Endothelial cell of umbilical vein (primary cell): ENCODE results near the gene FOCAD. TPM values are rescaled to one million over a fixed set of nuclear protein-coding genes. Genes with fewer than 3 reads are reported as not detected.

ENCODE experiments used
- BruUV-seq: library from RNA; stranded (reverse); fragments of 400-500 nt; replicated peaks from 2 replicates; lab custom pipeline; 2021; lab: Mats Ljungman, UMichigan
- CTCF ChIA-PET: fragments of 300-600, 350-600 bp; sonication (Branson Sonifier 250); formaldehyde crosslinking; loops from one replicate; lab custom pipeline; 2021; ENCODE audit warnings: antibody characterized with exemption, inconsistent platforms; lab: Charles Lee
- POLR2A ChIA-PET: fragments of 300-600, 350-600 bp; sonication (Branson Sonifier 250); formaldehyde crosslinking; loops from one replicate; lab custom pipeline; 2021; ENCODE audit warnings: antibody characterized with exemption, inconsistent platforms; lab: Charles Lee
- DNase-seq: peaks from one replicate; pipeline ENCODE4 v3.0.0-alpha.2; 2011; ENCODE audit warnings: low read depth, low spot score
- FAIRE-seq: peaks from 2 replicates; lab custom pipeline; 2011; peaks lifted over from hg19 to GRCh38; lab: Jason Lieb, UNC
- H2AFZ ChIP-seq: 2 replicates; pipeline ENCODE4 v1.6.0; 2012; ENCODE audit warnings: low read depth, low read length, control low read depth, inconsistent platforms
- H3K27ac ChIP-seq: 2 replicates; pipeline ENCODE4 v1.5.1; 2011; ENCODE audit warnings: low read depth, mild to moderate bottlenecking, control low read depth, low read length, moderate library complexity; ENCODE audit not compliant: insufficient read depth
- H3K27me3 ChIP-seq, 2 experiments: 2 replicates each; pipeline versions ENCODE4 v1.6.0 to v1.6.1; 2011; ENCODE audit warnings: low read length in 2 of 2, mixed read lengths in 1 of 2; ENCODE audit not compliant: control insufficient read depth in 2 of 2, insufficient read depth in 2 of 2
- H3K36me3 ChIP-seq, 2 experiments: 2 replicates in 1 of 2; 3 replicates in 1 of 2; pipeline ENCODE4 v1.5.1; 2011; ENCODE audit warnings: low read length in 2 of 2, mild to moderate bottlenecking in 1 of 2, moderate library complexity in 1 of 2; ENCODE audit not compliant: control insufficient read depth in 2 of 2, insufficient read depth in 2 of 2; ENCODE audit errors: extremely low read depth in 1 of 2
- H3K4me1 ChIP-seq: 3 replicates; pipeline ENCODE4 v1.5.1; 2011; ENCODE audit warnings: mild to moderate bottlenecking, low read length; ENCODE audit not compliant: control insufficient read depth, insufficient read depth; ENCODE audit errors: extremely low read depth
- H3K4me2 ChIP-seq: 2 replicates; pipeline ENCODE4 v1.6.1; 2011; ENCODE audit warnings: low read length, control low read depth, mixed read lengths; ENCODE audit not compliant: insufficient read depth
- H3K4me3 ChIP-seq, 3 experiments: fragments of 200-600 bp in 1 of 3; sonication (generic), shearing (Covaris generic) in 1 of 3; replicated peaks in 1 of 3; 2 replicates each; pipeline ENCODE4 v1.5.1; 2011 to 2016; ENCODE audit warnings: control low read depth in 3 of 3, low read length in 3 of 3, mild to moderate bottlenecking in 2 of 3, inconsistent platforms in 1 of 3, low read depth in 1 of 3, moderate library complexity in 1 of 3; ENCODE audit not compliant: insufficient read depth in 1 of 3
- H3K79me2 ChIP-seq: 2 replicates; pipeline ENCODE4 v1.6.0; 2012; ENCODE audit warnings: low read length, inconsistent platforms; ENCODE audit not compliant: control insufficient read depth, insufficient read depth
- H3K9ac ChIP-seq: replicated peaks from 2 replicates; pipeline ENCODE3; 2011; ENCODE audit warnings: low read length, control low read depth; ENCODE audit not compliant: insufficient read depth; ENCODE audit errors: extremely low read depth
- H3K9me1 ChIP-seq: replicated peaks from 3 replicates; pipeline ENCODE4 v1.6.0; 2011; ENCODE audit warnings: mild to moderate bottlenecking, low read length; ENCODE audit not compliant: control insufficient read depth, insufficient read depth; ENCODE audit errors: extremely low read depth
- H3K9me3 ChIP-seq: replicated peaks from 2 replicates; pipeline ENCODE4 v1.5.1; 2012; ENCODE audit warnings: low read length, inconsistent platforms; ENCODE audit not compliant: control insufficient read depth, insufficient read depth
- H4K20me1 ChIP-seq: replicated peaks from 2 replicates; pipeline ENCODE3; 2011; ENCODE audit warnings: mild to moderate bottlenecking, low read length; ENCODE audit not compliant: control insufficient read depth, insufficient read depth; ENCODE audit errors: extremely low read depth
- EZH2 ChIP-seq: IDR thresholded peaks from 2 replicates; pipeline ENCODE4 v1.6.1; 2012; ENCODE audit warnings: borderline replicate concordance, low read depth, mild to moderate bottlenecking, moderate library complexity, low read length, inconsistent platforms; ENCODE audit not compliant: severe bottlenecking
- FOS ChIP-seq: IDR thresholded peaks from 2 replicates; pipeline ENCODE4 v1.6.1; 2011; ENCODE audit warnings: mild to moderate bottlenecking, low read length, moderate library complexity, borderline replicate concordance; ENCODE audit not compliant: insufficient read depth
- GATA2 ChIP-seq: IDR thresholded peaks from 2 replicates; pipeline ENCODE4 v1.7.0; 2011; ENCODE audit warnings: low read depth, mild to moderate bottlenecking, moderate library complexity, mixed read lengths, low read length; ENCODE audit not compliant: insufficient read length, insufficient read depth
- JUN ChIP-seq: IDR thresholded peaks from 2 replicates; pipeline ENCODE4 v1.6.1; 2011; ENCODE audit warnings: borderline replicate concordance, low read depth; ENCODE audit not compliant: insufficient read length, insufficient read depth
- MAX ChIP-seq: IDR thresholded peaks from 2 replicates; pipeline ENCODE4 v1.6.1; 2011; ENCODE audit not compliant: insufficient read depth, insufficient read length
- MYC ChIP-seq: IDR thresholded peaks from one replicate; pipeline ENCODE4 v1.6.1; 2011; ENCODE audit warnings: mild to moderate bottlenecking, low read depth, low read length
- POLR2A ChIP-seq: IDR thresholded peaks from 2 replicates; pipeline ENCODE4 v1.6.1; 2012; ENCODE audit warnings: low read depth, mild to moderate bottlenecking, control low read depth, low read length
- POLR2AphosphoS5 ChIP-seq: IDR thresholded peaks from 2 replicates; pipeline ENCODE4 v1.6.1; 2012; ENCODE audit warnings: low read depth, mild to moderate bottlenecking, control low read depth, low read length, moderate library complexity; ENCODE audit not compliant: insufficient read depth
- dilution Hi-C: fragments of 300-500 bp; cut with MboI; formaldehyde crosslinking; loops from one replicate; pipeline ENCODE4 v1.15.0; 2019; ENCODE audit warnings: low sequenced_read_pairs; ENCODE audit not compliant: extremely low pct_ligation_motif_present
- intact Hi-C: fragments of 100-400 bp; cut with micrococcal nuclease; formaldehyde crosslinking; loops from one replicate; pipeline ENCODE4 v1.10.0; 2022
- polyA plus RNA-seq, 4 experiments: library from polyadenylated mRNA; depleted of rRNA in 3 of 4; stranded (reverse) in 3 of 4; unstranded in 1 of 4; fragments of >200 nt; gene quantifications; 2 replicates each; pipeline versions ENCODE4 v1.2.1 to v1.2.3, GENCODE V29; 2011 to 2012; ENCODE audit warnings: missing spikeins in 1 of 4
- total RNA-seq: library from RNA; stranded (reverse); gene quantifications from 2 replicates; pipeline ENCODE4 v1.2.3, GENCODE V29; 2021
- TF ChIP-seq, protein P1 (sequence below), 2 donors: IDR thresholded peaks; 1 replicate in 1 of 2; 2 replicates in 1 of 2; pipeline ENCODE4 v1.5.1; 2011; ENCODE audit warnings: low read length in 2 of 2, mild to moderate bottlenecking in 2 of 2, moderate library complexity in 2 of 2, control low read depth in 1 of 2, inconsistent platforms in 1 of 2, low read depth in 1 of 2; ENCODE audit not compliant: insufficient read depth in 1 of 2; ENCODE audit errors: extremely low read depth in 1 of 2

The FOCAD gene
- total and polyA plus RNA-seq, 2 donors (not counting 3 experiments of a cell fraction or from before 2014, with no cell fraction given), result 26.7 to 66.9 TPM

DNA sequence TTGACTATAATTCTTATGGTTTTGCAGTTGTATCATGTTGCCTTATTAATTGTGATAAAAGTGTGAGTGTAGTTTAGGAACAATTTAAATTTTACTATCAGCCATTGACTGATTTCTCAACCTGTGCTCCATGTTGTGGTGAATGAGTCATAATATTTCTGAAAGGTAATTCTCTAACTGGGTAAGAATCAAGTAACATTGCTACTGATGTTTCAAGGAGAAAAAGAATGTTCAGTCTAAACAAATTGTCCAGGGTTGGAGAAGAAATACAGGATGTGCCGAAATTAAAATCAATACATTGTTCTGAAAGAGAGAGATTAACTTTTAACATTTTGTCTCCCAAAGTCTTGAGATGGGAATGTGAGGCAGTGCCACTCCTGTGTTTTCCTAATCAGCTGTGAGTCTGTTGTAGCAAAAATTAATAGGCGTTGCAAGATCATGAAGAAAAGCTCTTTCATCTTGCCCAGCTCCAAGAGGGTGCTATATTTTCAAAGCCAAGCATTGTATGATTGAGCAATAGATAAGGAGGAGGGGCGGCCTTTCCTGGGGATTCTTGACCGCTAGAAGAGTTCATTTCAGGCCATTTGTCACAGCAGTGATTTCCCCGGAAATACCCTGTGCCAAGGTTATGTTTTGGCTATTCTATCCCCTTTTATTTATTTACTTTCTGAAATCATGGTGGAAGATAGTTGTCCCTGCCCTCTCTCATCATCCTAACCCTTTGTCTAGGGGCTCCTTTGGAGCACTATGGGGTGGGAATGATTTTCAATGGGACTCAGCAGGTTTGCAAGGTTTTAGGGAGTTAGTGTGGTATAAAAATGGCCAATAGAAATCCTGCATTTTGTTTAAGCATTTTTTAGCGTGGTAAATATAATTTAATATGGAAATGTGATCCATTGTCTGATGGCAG lies 151.6 kb downstream of the FOCAD start:
- Histone ChIP-seq H3K9me1 (no peaks in the 10 kb centered on the region), H3K9ac (no peak overlapping the region), H3K36me3 (no peaks in the 10 kb centered on the region), H3K79me2 (no peaks in the 10 kb centered on the region), H3K27ac (no peak overlapping the region), H3K4me3 (no peak overlapping the region), H2AFZ (no peak overlapping the region), H3K4me1 (no peaks in the 10 kb centered on the region), H3K27me3 (no peaks in the 10 kb centered on the region), H4K20me1 (no peaks in the 10 kb centered on the region), H3K9me3 (no peaks in the 10 kb centered on the region), H3K4me2 (no peak overlapping the region)
- POLR2A ChIA-PET, result no interaction called here
- no peak for FAIRE-seq
- CTCF ChIA-PET, result no interaction called here
- no TSS peak for BruUV-seq
- TF ChIP-seq POLR2AphosphoS5 (no peak), MYC (no peak), FOS (no peak), JUN (no peak), POLR2A (no peak), GATA2 (no peak), MAX (no peak), EZH2 (no peak)
- TF ChIP-seq, protein P1, sequence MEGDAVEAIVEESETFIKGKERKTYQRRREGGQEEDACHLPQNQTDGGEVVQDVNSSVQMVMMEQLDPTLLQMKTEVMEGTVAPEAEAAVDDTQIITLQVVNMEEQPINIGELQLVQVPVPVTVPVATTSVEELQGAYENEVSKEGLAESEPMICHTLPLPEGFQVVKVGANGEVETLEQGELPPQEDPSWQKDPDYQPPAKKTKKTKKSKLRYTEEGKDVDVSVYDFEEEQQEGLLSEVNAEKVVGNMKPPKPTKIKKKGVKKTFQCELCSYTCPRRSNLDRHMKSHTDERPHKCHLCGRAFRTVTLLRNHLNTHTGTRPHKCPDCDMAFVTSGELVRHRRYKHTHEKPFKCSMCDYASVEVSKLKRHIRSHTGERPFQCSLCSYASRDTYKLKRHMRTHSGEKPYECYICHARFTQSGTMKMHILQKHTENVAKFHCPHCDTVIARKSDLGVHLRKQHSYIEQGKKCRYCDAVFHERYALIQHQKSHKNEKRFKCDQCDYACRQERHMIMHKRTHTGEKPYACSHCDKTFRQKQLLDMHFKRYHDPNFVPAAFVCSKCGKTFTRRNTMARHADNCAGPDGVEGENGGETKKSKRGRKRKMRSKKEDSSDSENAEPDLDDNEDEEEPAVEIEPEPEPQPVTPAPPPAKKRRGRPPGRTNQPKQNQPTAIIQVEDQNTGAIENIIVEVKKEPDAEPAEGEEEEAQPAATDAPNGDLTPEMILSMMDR (IDR thresholded peaks at IDR 0.05; ENCODE audit: extremely low read depth in 1 of 2, insufficient read depth in 1 of 2, low read depth in 1 of 2, low read length in 2 of 2), result no peak
- intact Hi-C loops (no loop called here), dilution Hi-C loops (no loop called here)
- DNase-seq, result no peak
